Activated CD4-positive, alpha-beta T cell treated with anti-CD3 and anti-CD28 coated beads for 4 hours (primary cell): ENCODE measurements around the gene TAF13.
A peak's percentile ranks its signal among the peaks of the same experiment; 100 is the strongest.
"Not testable (repeated sequence)": the region's sequence is repeated elsewhere in the genome, so short reads cannot be mapped to it uniquely, and the experiment has no call there.

Experiments
- DNase-seq, 2 donors: peaks; one replicate each; pipeline ENCODE4 v3.0.0-alpha.2; 2020

Gene TAF13

GRCh38 chr1:109045595-109045994, 30.2 kb downstream of the TAF13 start:
- DNase-seq, result no peak

GRCh38 chr1:109041621-109042468, 34.0 kb downstream of the TAF13 start, which contains the start of gene WDR47:
Gene WDR47, minus strand, starts transcription at chr1:109042102. Its CDS starts 18,590 bp downstream, at chr1:109023512.
- DNase-seq, result peak; percentile 92 to 95

- peak in 1 of 2 donors; percentile 32 for DNase-seq
Observed at GRCh38 chr1:109040989-109041620, 34.7 kb downstream of the TAF13 start.

GRCh38 chr1:109040627-109040988, 35.2 kb downstream of the TAF13 start:
- DNase-seq, result no peak

GRCh38 chr1:109034382-109034781, 41.4 kb downstream of the TAF13 start:
- no peak for DNase-seq

- not testable (repeated sequence) for DNase-seq
Observed at GRCh38 chr1:109029493-109029892, 46.3 kb downstream of the TAF13 start.

- no peak for DNase-seq
Observed at GRCh38 chr1:109027841-109028240, 48.0 kb downstream of the TAF13 start.

GRCh38 chr1:109025694-109026093, 50.1 kb downstream of the TAF13 start:
- no peak for DNase-seq

GRCh38 chr1:109024646-109025045, 51.2 kb downstream of the TAF13 start:
- DNase-seq, result no peak

- no peak for DNase-seq
Observed at GRCh38 chr1:109020693-109021257, 55.0 kb downstream of the TAF13 start.

- DNase-seq, result not testable (repeated sequence)
Observed at GRCh38 chr1:109017719-109018118, 58.1 kb downstream of the TAF13 start.

GRCh38 chr1:109017134-109017533, 58.7 kb downstream of the TAF13 start:
- no peak for DNase-seq
